ENCODE measurements around the gene MAPKAPK3. TPM values are rescaled to one million over a fixed set of nuclear protein-coding genes. Genes with fewer than 3 reads are reported as not detected.

Gene MAPKAPK3
- polyA plus RNA-seq, 3 donors from 2014 or later: 57.2 to 92.0 (median 91.2) TPM

- Mint-ChIP-seq H3K27me3 (ENCODE audit: low read depth in 3 of 3) (peaks cover 1 to 2% (median 2%) of the 10 kb centered on the region in 3 donors), H3K27ac (peak overlapping the region in 4 of 6 donors; percentile 2 to 26 (median 16))
Observed at GRCh38 chr3:50650018-50650417, 33.1 kb downstream of the MAPKAPK3 start.

DNA sequence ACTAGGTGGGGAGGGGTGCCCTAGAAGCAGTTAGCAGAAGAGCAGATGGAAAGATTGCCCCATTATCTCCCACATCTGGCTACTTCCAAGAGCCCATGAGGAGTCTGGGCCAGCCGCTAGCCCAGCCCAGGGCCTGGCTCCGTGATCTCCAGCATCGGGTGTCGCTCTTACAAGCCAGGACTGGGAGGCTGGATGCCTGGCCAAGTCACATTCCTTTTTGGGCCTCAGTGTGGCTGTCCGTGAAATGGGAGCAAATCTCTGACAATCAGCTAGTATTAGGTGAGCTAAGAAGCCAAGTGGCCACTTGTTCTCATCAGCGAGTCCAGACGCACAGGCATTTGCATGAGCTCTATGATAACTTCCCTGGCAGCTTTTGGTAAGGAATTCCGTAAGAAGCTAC is 34.5 kb downstream of the MAPKAPK3 start:
- peaks cover 1 to 5% (median 2%) of the 10 kb centered on the region in 3 donors for H3K27me3 Mint-ChIP-seq (ENCODE audit: low read depth in 3 of 3)
- H3K36me3 Mint-ChIP-seq: peaks cover 0 to 4% (median 0%) of the 10 kb centered on the region in 3 donors
- no peaks in the 10 kb centered on the region for H3K9me3 Mint-ChIP-seq
- H3K4me1 Mint-ChIP-seq: no peaks in the 10 kb centered on the region
- peak overlapping the region in 2 of 6 donors; percentile 45 to 59 for H3K27ac Mint-ChIP-seq
- H3K4me3 Mint-ChIP-seq: no peak overlapping the region
- no peak for DNase-seq

More at GRCh38 chr3:50650018-50650417, 33.1 kb downstream of the MAPKAPK3 start:
- no peak for DNase-seq
- H3K9me3 Mint-ChIP-seq: no peaks in the 10 kb centered on the region
- peaks cover 0 to 11% (median 0%) of the 10 kb centered on the region in 3 donors for H3K36me3 Mint-ChIP-seq
- no peak overlapping the region for H3K4me3 Mint-ChIP-seq
- no peaks in the 10 kb centered on the region for H3K4me1 Mint-ChIP-seq

DNA sequence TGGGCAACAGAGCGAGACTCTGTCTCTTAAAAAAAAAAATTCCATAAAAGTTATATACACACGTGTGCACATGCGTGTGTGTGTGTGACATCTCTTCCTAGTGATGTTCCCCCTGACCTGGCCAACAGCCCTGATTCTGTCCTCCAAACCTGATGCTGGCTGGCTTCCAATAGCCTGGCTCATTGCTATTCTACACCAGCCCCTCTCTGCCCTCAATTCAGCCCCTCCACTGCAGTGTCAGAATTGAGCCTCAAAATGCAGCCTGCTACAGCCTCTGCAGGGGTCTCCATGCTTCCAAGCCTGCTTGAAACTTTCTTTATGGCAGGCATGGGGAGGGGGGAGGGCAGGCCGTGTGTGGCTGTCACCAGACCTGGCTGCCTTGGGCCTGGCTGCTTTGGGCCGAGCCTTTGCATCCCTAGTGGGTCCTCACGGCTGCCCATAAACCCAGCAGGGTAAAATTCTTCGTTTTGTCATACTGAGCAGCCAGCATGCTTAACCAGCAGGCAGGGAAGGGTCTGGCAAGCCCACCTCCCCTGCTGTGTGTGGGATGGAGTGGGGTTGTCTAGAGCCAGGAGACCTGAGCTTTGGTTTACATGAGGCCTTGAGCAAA is 35.1 kb downstream of the MAPKAPK3 start:
- H3K27me3 Mint-ChIP-seq (ENCODE audit: low read depth in 3 of 3): peaks cover 0 to 5% (median 2%) of the 10 kb centered on the region in 3 donors
- H3K36me3 Mint-ChIP-seq: peaks cover 0 to 3% (median 0%) of the 10 kb centered on the region in 3 donors
- no peak for DNase-seq
- H3K27ac Mint-ChIP-seq: peak overlapping the region in 3 of 6 donors; percentile 28 to 81 (median 35)
- H3K4me3 Mint-ChIP-seq: no peak overlapping the region
- no peaks in the 10 kb centered on the region for H3K4me1 Mint-ChIP-seq
- no peaks in the 10 kb centered on the region for H3K9me3 Mint-ChIP-seq

- H3K4me1 Mint-ChIP-seq: no peaks in the 10 kb centered on the region
- DNase-seq: peak; percentile 35 to 49 (median 43)
- peak overlapping the region in 2 of 6 donors; percentile 7 to 35 for H3K27ac Mint-ChIP-seq
Observed at GRCh38 chr3:50652709-50653108, 35.8 kb downstream of the MAPKAPK3 start.

DNA sequence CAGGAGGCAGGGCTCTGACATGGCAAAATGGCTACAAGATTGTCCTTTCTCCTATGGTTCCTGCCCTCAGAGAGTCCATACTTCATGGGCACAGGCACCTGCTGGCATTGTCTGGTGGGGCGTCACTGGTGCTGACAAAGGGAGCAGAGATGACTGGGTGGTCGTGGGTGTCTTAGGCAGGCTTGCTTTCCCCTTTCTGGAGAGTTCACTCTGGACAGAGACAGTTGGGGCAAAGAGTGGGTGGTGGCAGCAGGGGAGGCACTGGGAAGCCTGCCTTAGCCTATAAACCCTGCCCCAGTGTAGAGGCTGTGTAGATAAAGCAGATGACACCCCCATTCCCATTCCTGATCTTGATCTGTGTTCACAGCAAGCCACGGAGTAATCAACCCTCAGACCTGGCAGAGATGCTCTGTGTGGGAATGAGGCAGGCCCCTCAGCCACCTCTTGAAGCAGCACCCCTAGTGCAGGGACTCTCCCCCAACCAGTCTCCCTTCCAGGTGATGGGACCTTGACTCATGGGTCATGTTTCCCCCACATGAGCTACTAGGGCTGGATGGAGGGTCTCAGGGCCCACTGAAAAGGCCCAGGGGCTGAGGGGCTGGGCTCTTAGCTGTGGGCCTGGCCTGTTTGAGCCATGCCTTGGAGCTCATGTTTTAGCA is 37.1 kb downstream of the MAPKAPK3 start:
- no peak for DNase-seq
- Mint-ChIP-seq H3K27me3 (ENCODE audit: low read depth in 3 of 3) (peaks cover 0 to 3% (median 1%) of the 10 kb centered on the region in 3 donors), H3K4me3 (no peak overlapping the region), H3K4me1 (no peaks in the 10 kb centered on the region), H3K27ac (peak overlapping the region in 3 of 6 donors; percentile 13 to 40 (median 21)), H3K36me3 (peaks cover 0 to 4% (median 3%) of the 10 kb centered on the region in 3 donors), H3K9me3 (peaks cover 0 to 1% (median 0%) of the 10 kb centered on the region in 6 donors)

More at GRCh38 chr3:50652709-50653108, 35.8 kb downstream of the MAPKAPK3 start:
- H3K4me3 Mint-ChIP-seq: no peak overlapping the region
- H3K9me3 Mint-ChIP-seq: no peaks in the 10 kb centered on the region
- H3K36me3 Mint-ChIP-seq: peaks cover 0 to 3% (median 0%) of the 10 kb centered on the region in 3 donors
- H3K27me3 Mint-ChIP-seq (ENCODE audit: low read depth in 3 of 3): peaks cover 0 to 5% (median 2%) of the 10 kb centered on the region in 3 donors

DNA sequence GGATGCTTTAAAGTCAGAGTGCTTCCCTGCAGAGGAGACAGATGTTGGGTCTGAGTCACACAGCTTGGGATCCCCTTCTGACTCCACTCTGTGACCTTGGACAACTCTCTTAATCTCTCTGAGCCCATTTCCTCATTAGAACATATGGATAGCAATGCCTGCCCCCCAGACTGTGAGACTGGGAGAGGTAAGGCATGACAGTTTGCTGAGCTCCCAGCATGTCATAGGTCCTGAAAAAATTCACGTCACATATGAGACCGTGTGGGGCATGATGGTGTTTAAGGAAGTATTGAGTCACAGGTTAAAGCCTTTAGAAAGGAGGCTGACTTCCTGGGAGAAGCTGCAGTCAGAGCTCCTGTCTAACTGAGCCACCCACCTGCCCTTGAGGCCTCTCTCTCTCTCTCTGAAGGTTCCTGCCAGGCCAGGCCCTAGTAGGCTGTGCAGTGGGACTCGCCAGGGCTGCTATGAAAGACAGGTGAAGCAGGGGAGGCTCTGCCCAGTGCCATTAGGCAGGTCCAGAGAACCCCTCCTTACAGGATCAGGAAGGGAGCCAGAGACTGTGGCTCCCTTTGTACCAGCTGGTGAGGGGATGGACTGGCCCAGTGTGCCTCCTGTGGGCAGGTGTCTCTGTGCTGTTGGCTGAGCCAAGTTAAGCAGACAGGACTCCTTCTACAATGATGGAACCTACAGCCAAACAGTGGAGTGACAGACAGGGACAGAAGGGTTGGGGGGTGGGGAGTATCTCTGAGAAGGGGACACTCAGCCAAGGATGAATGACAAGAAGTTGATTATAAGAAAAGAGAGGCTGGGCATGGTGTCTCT is 38.3 kb downstream of the MAPKAPK3 start:
- no peaks in the 10 kb centered on the region for H3K4me1 Mint-ChIP-seq
- H3K36me3 Mint-ChIP-seq: peaks cover 0 to 4% (median 3%) of the 10 kb centered on the region in 3 donors
- peak overlapping the region in 3 of 6 donors; percentile 7 to 13 (median 9) for H3K27ac Mint-ChIP-seq
- H3K27me3 Mint-ChIP-seq (ENCODE audit: low read depth in 3 of 3): peaks cover 0 to 3% (median 1%) of the 10 kb centered on the region in 3 donors
- H3K4me3 Mint-ChIP-seq: no peak overlapping the region
- peaks cover 0 to 1% (median 0%) of the 10 kb centered on the region in 6 donors for H3K9me3 Mint-ChIP-seq
- no peak for DNase-seq

DNA sequence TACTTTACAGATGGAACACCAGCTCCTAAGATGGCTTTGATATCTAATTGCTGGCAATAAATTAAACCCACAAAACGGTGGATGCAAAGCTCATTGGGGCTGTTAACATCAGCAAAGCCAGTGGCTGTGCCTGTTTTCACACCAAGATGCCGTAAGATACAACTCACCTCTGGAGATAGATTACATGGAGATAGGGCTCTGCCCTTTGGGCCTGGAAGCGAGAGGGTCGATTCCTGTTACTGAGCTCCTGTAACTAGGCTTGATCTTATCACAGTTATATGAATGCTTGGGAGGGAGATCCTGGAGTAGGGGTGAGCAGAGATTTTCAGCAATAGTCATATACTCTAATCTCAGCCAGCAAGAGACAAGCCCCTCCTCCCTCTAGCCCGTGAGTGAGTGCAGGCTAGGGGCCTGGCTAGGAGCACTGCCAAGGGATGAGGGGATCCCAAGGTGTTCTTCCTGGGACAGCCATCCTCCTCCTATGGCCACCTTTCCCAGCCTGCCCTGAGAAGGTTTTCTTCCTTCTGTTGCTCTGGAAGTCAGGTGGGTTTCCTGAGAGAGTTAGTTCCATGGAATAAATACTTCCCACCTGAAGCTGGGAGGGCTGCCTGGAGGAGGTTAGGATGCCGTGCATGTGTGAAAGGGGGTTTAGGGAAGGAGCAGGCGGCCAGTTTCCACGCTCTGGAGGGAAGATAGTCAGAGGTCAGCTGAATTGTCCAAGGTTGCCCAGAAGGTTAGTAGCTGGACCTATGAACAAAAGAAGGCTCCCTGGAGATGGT is 39.7 kb downstream of the MAPKAPK3 start:
- Mint-ChIP-seq H3K27ac (no peak overlapping the region), H3K9me3 (peaks cover 0 to 1% (median 0%) of the 10 kb centered on the region in 6 donors), H3K27me3 (ENCODE audit: low read depth in 3 of 3) (peaks cover 0 to 3% (median 1%) of the 10 kb centered on the region in 3 donors), H3K4me1 (no peaks in the 10 kb centered on the region), H3K36me3 (peaks cover 0 to 4% (median 0%) of the 10 kb centered on the region in 3 donors), H3K4me3 (no peak overlapping the region)
- DNase-seq: no peak

- Mint-ChIP-seq H3K4me3 (no peak overlapping the region), H3K27me3 (ENCODE audit: low read depth in 3 of 3) (peaks cover 1 to 3% (median 1%) of the 10 kb centered on the region in 3 donors), H3K9me3 (peaks cover 0 to 1% (median 0%) of the 10 kb centered on the region in 6 donors), H3K4me1 (no peaks in the 10 kb centered on the region), H3K36me3 (peaks cover 0 to 4% (median 0%) of the 10 kb centered on the region in 3 donors), H3K27ac (peak overlapping the region in 1 of 6 donors; percentile 77)
- no peak for DNase-seq
Observed at GRCh38 chr3:50657407-50657806, 40.5 kb downstream of the MAPKAPK3 start.

DNA sequence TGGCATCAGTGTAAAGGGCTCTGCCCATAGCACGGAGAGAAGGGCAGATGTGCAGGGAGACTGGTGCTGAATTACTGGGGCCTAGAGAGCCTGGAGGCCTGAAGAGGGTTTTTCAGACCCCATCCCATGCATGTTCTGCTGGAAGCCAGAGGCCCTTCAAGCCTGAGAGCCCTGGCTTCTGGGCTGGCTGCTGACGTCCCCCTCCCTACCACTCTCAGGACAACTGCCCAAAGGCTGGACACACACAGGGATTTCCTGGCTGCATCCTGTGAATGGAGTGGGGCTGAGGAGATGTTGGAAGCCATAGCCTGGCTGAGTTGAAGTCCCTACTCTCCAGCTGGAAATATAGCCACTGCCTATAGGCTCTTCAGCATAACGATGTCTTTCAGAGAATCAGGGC is 40.9 kb downstream of the MAPKAPK3 start:
- Mint-ChIP-seq H3K27ac (no peak overlapping the region), H3K9me3 (peaks cover 0 to 1% (median 0%) of the 10 kb centered on the region in 6 donors), H3K27me3 (ENCODE audit: low read depth in 3 of 3) (peaks cover 1 to 3% (median 1%) of the 10 kb centered on the region in 3 donors), H3K36me3 (peaks cover 0 to 4% (median 0%) of the 10 kb centered on the region in 3 donors), H3K4me3 (no peak overlapping the region), H3K4me1 (no peaks in the 10 kb centered on the region)
- no peak for DNase-seq

DNA sequence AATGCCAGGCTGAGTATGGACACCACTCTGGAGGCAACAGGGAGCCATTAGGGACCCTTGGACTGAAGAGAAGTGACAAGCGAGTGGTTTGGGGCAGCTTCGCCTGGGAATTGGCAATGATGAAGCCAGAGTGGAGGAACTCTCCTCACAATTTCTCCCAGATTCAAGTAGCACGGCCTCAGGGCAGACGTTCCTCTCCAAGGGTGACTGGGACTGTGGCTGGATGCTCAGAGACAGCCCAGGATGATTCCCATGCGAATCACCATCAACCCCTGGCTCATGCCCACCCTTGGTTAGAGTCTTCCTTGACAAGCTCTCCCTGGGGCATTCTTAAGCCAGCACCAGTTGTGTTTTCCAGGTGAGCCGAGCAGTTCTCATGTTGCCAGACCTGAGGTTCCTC is 41.5 kb downstream of the MAPKAPK3 start:
- Mint-ChIP-seq H3K9me3 (peaks cover 0 to 1% (median 0%) of the 10 kb centered on the region in 6 donors), H3K4me1 (no peaks in the 10 kb centered on the region), H3K4me3 (no peak overlapping the region), H3K27ac (no peak overlapping the region), H3K36me3 (peaks cover 0 to 4% (median 0%) of the 10 kb centered on the region in 3 donors), H3K27me3 (ENCODE audit: low read depth in 3 of 3) (peaks cover 1 to 3% (median 1%) of the 10 kb centered on the region in 3 donors)
- no peak for DNase-seq

- peaks cover 0 to 1% (median 0%) of the 10 kb centered on the region in 6 donors for H3K9me3 Mint-ChIP-seq
- H3K4me3 Mint-ChIP-seq: no peak overlapping the region
- peaks cover 1 to 3% (median 1%) of the 10 kb centered on the region in 3 donors for H3K27me3 Mint-ChIP-seq (ENCODE audit: low read depth in 3 of 3)
- no peak overlapping the region for H3K27ac Mint-ChIP-seq
- DNase-seq: no peak
- H3K36me3 Mint-ChIP-seq: peaks cover 0 to 4% (median 0%) of the 10 kb centered on the region in 3 donors
- H3K4me1 Mint-ChIP-seq: no peaks in the 10 kb centered on the region
Observed at GRCh38 chr3:50658831-50659230, 41.9 kb downstream of the MAPKAPK3 start.

DNA sequence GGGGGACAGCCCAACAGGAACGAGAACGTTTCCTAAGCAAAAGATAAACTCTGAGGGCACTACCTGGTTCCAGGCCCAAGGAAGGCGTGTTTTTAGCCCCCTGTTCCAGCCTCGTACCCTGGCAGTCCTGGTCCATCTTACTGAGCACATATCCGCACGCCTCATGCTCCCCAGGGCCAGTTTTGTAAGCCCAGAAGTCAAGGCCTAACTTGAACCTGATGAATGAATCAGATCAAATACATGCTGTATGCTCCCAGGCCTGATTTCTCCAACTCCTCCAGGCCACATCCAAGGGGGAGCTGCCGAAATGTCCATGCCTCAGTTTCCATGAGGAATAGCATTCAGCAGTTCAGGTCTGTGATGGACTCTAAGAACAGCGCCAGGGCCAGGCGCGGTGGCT is 43.4 kb downstream of the MAPKAPK3 start:
- H3K4me1 Mint-ChIP-seq: peaks cover 2 to 4% of the 10 kb centered on the region in 2 donors
- H3K9me3 Mint-ChIP-seq: peaks cover 0 to 1% (median 0%) of the 10 kb centered on the region in 6 donors
- DNase-seq: no peak
- H3K27ac Mint-ChIP-seq: no peak overlapping the region
- H3K27me3 Mint-ChIP-seq (ENCODE audit: low read depth in 3 of 3): peaks cover 1 to 4% (median 1%) of the 10 kb centered on the region in 3 donors
- H3K36me3 Mint-ChIP-seq: peaks cover 0 to 4% (median 0%) of the 10 kb centered on the region in 3 donors
- H3K4me3 Mint-ChIP-seq: no peak overlapping the region

Data from immature natural killer cell (primary cell).